Measurements from ENCODE around the gene INKA1. TPM values are rescaled to one million over a fixed set of nuclear protein-coding genes. Genes with fewer than 3 reads are reported as not detected.

INKA1 gene
- total RNA-seq = 1.8 and 2.0 TPM in 2 replicates

DNA sequence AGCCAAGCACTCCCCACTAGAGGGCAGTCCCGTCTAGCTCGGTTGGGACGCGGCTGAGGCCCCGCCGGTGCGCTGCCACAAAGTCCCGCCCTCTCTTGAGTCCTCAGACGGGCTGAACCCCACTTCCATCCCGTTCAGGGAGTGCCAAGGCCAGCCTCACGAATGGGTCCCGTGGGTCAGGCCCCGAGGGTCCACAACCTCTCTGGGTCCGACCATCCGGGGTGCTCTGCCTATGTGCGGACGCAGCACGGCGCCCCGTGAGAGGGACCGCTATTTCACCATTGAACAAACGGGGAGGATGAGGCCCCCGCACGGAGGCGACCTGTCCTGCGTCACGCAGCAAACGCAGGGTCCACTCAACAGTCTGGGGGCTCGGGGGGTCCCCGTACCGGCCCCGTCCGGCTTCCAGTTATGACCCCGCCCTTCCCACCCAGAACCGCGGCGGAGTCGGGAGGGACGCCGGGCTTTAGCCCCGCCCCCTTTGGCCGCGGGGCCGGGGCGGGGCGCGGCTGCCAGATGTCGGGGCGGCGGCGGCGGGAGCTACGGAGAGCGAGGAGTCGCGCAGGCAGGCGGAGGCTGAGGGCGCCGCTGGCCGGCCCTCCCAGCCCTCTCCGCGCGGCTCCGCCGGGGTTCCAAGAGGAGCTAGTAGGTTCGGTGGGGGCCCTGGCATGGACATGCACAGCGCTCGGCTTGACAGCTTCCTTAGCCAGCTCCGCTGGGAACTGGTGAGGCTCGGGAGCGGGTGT is at the start of gene INKA1:
INKA1 (plus strand) TSS at position 543 of the 746 bp plus-strand sequence; CDS start at position 675, 132 bp downstream.

DNA sequence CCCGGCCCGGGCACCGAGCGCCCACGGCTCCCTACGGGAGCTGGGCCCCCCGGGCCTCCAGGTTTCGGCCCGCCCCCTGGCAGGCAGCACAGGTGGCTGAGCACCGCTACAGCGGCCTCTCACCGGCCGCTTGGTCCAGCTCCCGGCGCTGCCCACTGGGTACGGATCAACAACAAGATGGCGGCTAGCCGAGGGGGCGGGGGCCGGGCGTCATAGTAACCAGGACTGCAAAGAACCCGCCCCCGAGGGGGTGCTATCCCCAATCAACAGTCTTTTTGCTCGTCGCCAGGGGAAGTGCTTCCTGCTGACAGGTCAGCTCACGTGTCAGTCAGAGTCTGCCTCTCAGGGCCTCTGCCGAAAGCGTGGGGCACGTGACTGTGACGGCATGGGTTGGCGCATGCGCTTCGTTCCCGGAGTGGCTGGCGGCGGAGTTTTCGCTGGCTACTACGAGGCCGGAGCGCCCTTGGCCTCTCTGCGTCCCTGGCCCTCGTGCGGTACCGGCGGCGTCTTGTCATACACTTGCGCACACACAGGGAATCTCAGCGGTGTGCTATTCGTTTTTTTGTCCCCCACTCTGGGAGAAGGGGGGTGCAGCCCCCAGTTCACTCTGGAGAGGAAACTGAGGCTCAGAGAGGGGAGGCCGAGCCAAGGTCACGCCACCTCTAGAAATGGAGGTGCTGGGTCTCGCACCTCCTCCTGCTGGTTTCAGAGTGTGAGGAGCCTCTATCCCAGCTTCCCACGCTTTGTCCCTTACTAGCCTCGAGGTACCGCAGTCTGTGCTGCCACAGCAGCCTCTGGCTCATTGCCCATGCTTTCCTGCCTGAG is 16.5 kb upstream of the INKA1 start, which contains the start of gene IP6K1:
IP6K1 (minus strand) TSS at position 186 of the 825 bp plus-strand sequence. CDS start 38,502 bp downstream, outside the sequence.

DNA sequence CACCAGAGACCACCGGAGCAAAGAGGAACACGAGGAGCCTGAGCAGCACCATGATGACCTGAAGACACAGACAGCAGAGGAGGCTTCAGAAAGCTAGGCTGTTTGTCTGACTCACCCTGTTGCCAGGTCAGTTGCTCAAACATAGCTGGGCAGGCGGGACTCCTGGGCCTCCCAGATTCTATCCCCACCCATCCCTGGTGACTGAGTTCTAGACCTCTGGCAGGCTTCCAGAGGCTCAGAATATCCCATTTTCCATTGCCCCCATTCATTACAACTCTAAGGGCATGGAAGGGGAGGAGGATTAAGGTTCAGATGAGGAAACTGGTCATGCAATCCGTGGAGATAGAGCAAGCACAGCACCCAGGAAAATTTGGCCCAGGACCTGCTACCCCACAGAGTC is 3.3 kb upstream of the INKA1 start, which contains the start of gene CDHR4:
CDHR4 (minus strand) TSS at position 113 of the 400 bp plus-strand sequence; CDS start at position 52, 61 bp downstream.

GRCh38 chr3:49813497-49814174 is 10.6 kb downstream of the INKA1 start, which contains the start of gene UBA7:
TSS of gene UBA7 (minus strand) at chr3:49813953. CDS start at chr3:49813787, 166 bp downstream.

Small RNA genes within 50 kb of the gene (small RNA-seq; reads per million reads assigned to genes)
- gene COX6CP14 = not detected

Other genes with a start within 250 kb of the INKA1 start
- under 0.01 and 0.11 TPM in 2 replicates for gene BSN, start 248.8 kb upstream of the INKA1 start, total RNA-seq
- gene APEH, start 128.9 kb upstream of the INKA1 start, total RNA-seq = 104 and 137 TPM in 2 replicates
- 9.4 and 33.4 TPM in 2 replicates for gene MST1, start 113.8 kb upstream of the INKA1 start, total RNA-seq
- gene RNF123, start 113.7 kb upstream of the INKA1 start, total RNA-seq = 36.9 and 38.8 TPM in 2 replicates
- gene AMIGO3, start 83.6 kb upstream of the INKA1 start, total RNA-seq = 3.3 and 4.3 TPM in 2 replicates
- gene GMPPB, start 79.3 kb upstream of the INKA1 start, total RNA-seq = 25.5 and 46.7 TPM in 2 replicates
- 31.4 and 42.1 TPM in 2 replicates for gene IP6K1, start 16.7 kb upstream of the INKA1 start, total RNA-seq
- gene CDHR4, start 3.4 kb upstream of the INKA1 start, total RNA-seq = 0.54 and 1.2 TPM in 2 replicates
- gene UBA7, start 10.7 kb downstream of the INKA1 start, total RNA-seq = 0.76 and 2.7 TPM in 2 replicates
- gene TRAIP, start 53.3 kb downstream of the INKA1 start, total RNA-seq = 2.5 and 2.7 TPM in 2 replicates
- not detected in 2 replicates for gene CAMKV, start 66.6 kb downstream of the INKA1 start, total RNA-seq
- 0.79 and 2.1 TPM in 2 replicates for gene MST1R, start 100.6 kb downstream of the INKA1 start, total RNA-seq
- gene MON1A, start 126.5 kb downstream of the INKA1 start, total RNA-seq = 5.5 and 10.0 TPM in 2 replicates
- gene RBM6, start 136.9 kb downstream of the INKA1 start, total RNA-seq = 38.0 and 56.1 TPM in 2 replicates